Central memory CD4-positive, alpha-beta T cell (primary cell): ENCODE measurements around the gene PPP6R3.

Source experiments
- DNase-seq: peaks from one replicate; pipeline ENCODE4 v3.0.0; 2022

PPP6R3 gene

GRCh38 chr11:68654978-68655377 is 194.4 kb downstream of the PPP6R3 start:
- DNase-seq: no peak

GRCh38 chr11:68655406-68655805 is 194.9 kb downstream of the PPP6R3 start:
- no peak for DNase-seq

GRCh38 chr11:68655806-68656205 is 195.3 kb downstream of the PPP6R3 start:
- DNase-seq: no peak

GRCh38 chr11:68657021-68657780 is 196.6 kb downstream of the PPP6R3 start:
- no peak for DNase-seq

- DNase-seq: no peak
These were observed 197.5 kb downstream of the PPP6R3 start for GRCh38 chr11:68658097-68658496.

- no peak for DNase-seq
These were observed 198.1 kb downstream of the PPP6R3 start for GRCh38 chr11:68658661-68659060.

GRCh38 chr11:68659158-68659921 is 198.8 kb downstream of the PPP6R3 start:
- no peak for DNase-seq

GRCh38 chr11:68660066-68660810 is 199.7 kb downstream of the PPP6R3 start:
- no peak for DNase-seq

- no peak for DNase-seq
These were observed 200.5 kb downstream of the PPP6R3 start for GRCh38 chr11:68661014-68661413.

GRCh38 chr11:68661697-68662603 is 201.4 kb downstream of the PPP6R3 start:
- no peak for DNase-seq

- DNase-seq: no peak
These were observed 203.0 kb downstream of the PPP6R3 start for GRCh38 chr11:68663482-68664010.

- no peak for DNase-seq
These were observed 203.6 kb downstream of the PPP6R3 start for GRCh38 chr11:68664141-68664540.

- no peak for DNase-seq
These were observed 204.4 kb downstream of the PPP6R3 start for GRCh38 chr11:68664906-68665305.
